ENCODE measurements around the gene NPHP1.
"Not testable (repeated sequence)": the region's sequence is repeated elsewhere in the genome, so short reads cannot be mapped to it uniquely, and the experiment has no call there.

NPHP1 gene

GRCh38 chr2:110220190-110220564 is 15.4 kb upstream of the NPHP1 start:
- Histone ChIP-seq H2BK120ac (ENCODE audit: insufficient read depth, low read length, poor library complexity) (no peak overlapping the region), H3K14ac (ENCODE audit: low read length) (no peak overlapping the region), H2AFZ (ENCODE audit: insufficient read depth, low read length, poor library complexity) (no peak overlapping the region), H4K91ac (ENCODE audit: low read depth, low read length) (no peak overlapping the region), H2BK12ac (ENCODE audit: low read length) (no peak overlapping the region), H3K27me3 (ENCODE audit: insufficient read depth, low read length) (no peaks in the 10 kb centered on the region), H3K79me1 (ENCODE audit: low read length) (no peaks in the 10 kb centered on the region), H3K4me1 (ENCODE audit: control insufficient read depth in 1 of 2, insufficient read depth in 2 of 2, low read length in 2 of 2) (no peaks in the 10 kb centered on the region), H3K4me3 (ENCODE audit: low read depth, low read length) (no peak overlapping the region), H4K12ac (ENCODE audit: low read depth, low read length) (no peak overlapping the region), H3K9me3 (ENCODE audit: insufficient read depth, low read depth, low read length) (no peaks in the 10 kb centered on the region), H3K18ac (ENCODE audit: low read length) (no peak overlapping the region), H3K23ac (ENCODE audit: low read length) (no peak overlapping the region), H2AK5ac (ENCODE audit: low read length) (no peak overlapping the region), H3K4me2 (ENCODE audit: low read length) (no peak overlapping the region), H3K4ac (ENCODE audit: low read depth, low read length) (no peak overlapping the region), H2BK5ac (ENCODE audit: low read depth, low read length, poor library complexity) (no peak overlapping the region), H3K27ac (ENCODE audit: low read depth, low read length) (no peak overlapping the region), H3K36me3 (ENCODE audit: control insufficient read depth in 1 of 2, insufficient read depth in 2 of 2, low read length in 2 of 2) (no peaks in the 10 kb centered on the region), H4K8ac (ENCODE audit: low read depth, low read length) (no peak overlapping the region), H3K9ac (ENCODE audit: low read length) (no peak overlapping the region), H3K79me2 (ENCODE audit: control insufficient read depth, insufficient read depth, low read length, poor library complexity) (no peaks in the 10 kb centered on the region)
- DNase-seq, result no peak
- WGBS (ENCODE audit: extremely low coverage, insufficient coverage, insufficient read length), result no CpG with 5 or more reads among the region's 2 CpGs

DNA sequence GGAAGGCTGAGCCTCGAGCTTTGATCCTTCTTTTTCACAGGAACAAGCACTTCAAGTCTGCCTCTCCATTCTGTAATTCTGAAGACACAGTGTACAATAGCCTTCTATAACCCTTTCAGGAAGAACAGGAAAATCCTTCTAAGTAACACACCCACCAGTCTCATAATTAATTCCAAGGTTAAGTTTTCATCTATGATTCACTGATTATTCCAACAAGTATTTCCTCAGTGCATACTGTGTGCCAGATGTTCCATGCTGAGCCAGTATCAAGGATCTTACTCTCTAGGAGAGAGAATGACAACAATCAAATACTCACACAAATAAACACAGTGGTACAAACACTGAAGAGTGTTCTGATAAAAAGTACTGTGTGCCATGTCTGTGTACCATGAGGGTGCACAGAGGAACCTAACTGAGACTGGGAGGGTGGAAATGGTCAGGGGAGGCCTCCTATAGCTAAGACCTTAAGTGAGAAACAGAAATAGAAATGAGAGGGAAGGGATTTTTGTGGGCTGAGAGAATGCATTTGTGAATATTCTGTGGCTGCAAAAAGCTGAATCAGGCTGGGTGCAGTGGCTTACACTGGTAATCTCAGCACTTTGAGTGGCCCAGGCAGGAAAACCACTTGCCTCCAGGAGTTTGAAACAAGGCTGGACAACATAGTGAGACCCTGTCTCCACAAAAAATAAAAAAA is 14.8 kb upstream of the NPHP1 start:
- Histone ChIP-seq H3K9me3 (ENCODE audit: insufficient read depth, low read depth, low read length) (no peaks in the 10 kb centered on the region), H3K79me1 (ENCODE audit: low read length) (no peaks in the 10 kb centered on the region), H4K91ac (ENCODE audit: low read depth, low read length) (no peak overlapping the region), H3K18ac (ENCODE audit: low read length) (no peak overlapping the region), H3K4me2 (ENCODE audit: low read length) (no peak overlapping the region), H4K12ac (ENCODE audit: low read depth, low read length) (no peak overlapping the region), H3K4me3 (ENCODE audit: low read depth, low read length) (no peak overlapping the region), H3K27me3 (ENCODE audit: insufficient read depth, low read length) (no peaks in the 10 kb centered on the region), H2BK5ac (ENCODE audit: low read depth, low read length, poor library complexity) (no peak overlapping the region), H3K36me3 (ENCODE audit: control insufficient read depth in 1 of 2, insufficient read depth in 2 of 2, low read length in 2 of 2) (no peaks in the 10 kb centered on the region), H2AK5ac (ENCODE audit: low read length) (no peak overlapping the region), H3K14ac (ENCODE audit: low read length) (no peak overlapping the region), H2BK12ac (ENCODE audit: low read length) (no peak overlapping the region), H2BK120ac (ENCODE audit: insufficient read depth, low read length, poor library complexity) (no peak overlapping the region), H2AFZ (ENCODE audit: insufficient read depth, low read length, poor library complexity) (no peak overlapping the region), H3K27ac (ENCODE audit: low read depth, low read length) (no peak overlapping the region), H3K23ac (ENCODE audit: low read length) (no peak overlapping the region), H3K79me2 (ENCODE audit: control insufficient read depth, insufficient read depth, low read length, poor library complexity) (no peaks in the 10 kb centered on the region), H4K8ac (ENCODE audit: low read depth, low read length) (no peak overlapping the region), H3K4me1 (ENCODE audit: control insufficient read depth in 1 of 2, insufficient read depth in 2 of 2, low read length in 2 of 2) (no peaks in the 10 kb centered on the region), H3K9ac (ENCODE audit: low read length) (no peak overlapping the region), H3K4ac (ENCODE audit: low read depth, low read length) (no peak overlapping the region)
- DNase-seq, result no peak
- WGBS (ENCODE audit: extremely low coverage, insufficient coverage, insufficient read length), result no CpG with 5 or more reads among the region's 1 CpG

GRCh38 chr2:110218889-110219288 is 14.1 kb upstream of the NPHP1 start:
- not testable (repeated sequence) for H4K8ac ChIP-seq (ENCODE audit: low read depth, low read length); H3K9ac ChIP-seq (ENCODE audit: low read length); H3K4ac ChIP-seq (ENCODE audit: low read depth, low read length); H4K91ac ChIP-seq (ENCODE audit: low read depth, low read length); H3K14ac ChIP-seq (ENCODE audit: low read length); H3K9me3 ChIP-seq (ENCODE audit: insufficient read depth, low read depth, low read length); H3K27ac ChIP-seq (ENCODE audit: low read depth, low read length); H3K79me2 ChIP-seq (ENCODE audit: control insufficient read depth, insufficient read depth, low read length, poor library complexity); H3K23ac ChIP-seq (ENCODE audit: low read length); H3K4me1 ChIP-seq (ENCODE audit: control insufficient read depth in 1 of 2, insufficient read depth in 2 of 2, low read length in 2 of 2); H3K27me3 ChIP-seq (ENCODE audit: insufficient read depth, low read length); H3K18ac ChIP-seq (ENCODE audit: low read length); DNase-seq; H2AK5ac ChIP-seq (ENCODE audit: low read length); H2BK5ac ChIP-seq (ENCODE audit: low read depth, low read length, poor library complexity); H3K79me1 ChIP-seq (ENCODE audit: low read length); H3K4me2 ChIP-seq (ENCODE audit: low read length); H3K36me3 ChIP-seq (ENCODE audit: control insufficient read depth in 1 of 2, insufficient read depth in 2 of 2, low read length in 2 of 2); H3K4me3 ChIP-seq (ENCODE audit: low read depth, low read length); H2BK120ac ChIP-seq (ENCODE audit: insufficient read depth, low read length, poor library complexity); H2AFZ ChIP-seq (ENCODE audit: insufficient read depth, low read length, poor library complexity); H4K12ac ChIP-seq (ENCODE audit: low read depth, low read length); H2BK12ac ChIP-seq (ENCODE audit: low read length)
- no CpG with 5 or more reads among the region's 7 CpGs for WGBS (ENCODE audit: extremely low coverage, insufficient coverage, insufficient read length)

GRCh38 chr2:110216803-110217202 is 12.0 kb upstream of the NPHP1 start:
- Histone ChIP-seq H2AK5ac (ENCODE audit: low read length) (no peak overlapping the region), H3K36me3 (ENCODE audit: control insufficient read depth in 1 of 2, insufficient read depth in 2 of 2, low read length in 2 of 2) (no peaks in the 10 kb centered on the region), H3K27me3 (ENCODE audit: insufficient read depth, low read length) (no peaks in the 10 kb centered on the region), H3K4me2 (ENCODE audit: low read length) (no peak overlapping the region), H3K4me3 (ENCODE audit: low read depth, low read length) (no peak overlapping the region), H3K14ac (ENCODE audit: low read length) (no peak overlapping the region), H4K8ac (ENCODE audit: low read depth, low read length) (no peak overlapping the region), H2BK120ac (ENCODE audit: insufficient read depth, low read length, poor library complexity) (no peak overlapping the region), H3K27ac (ENCODE audit: low read depth, low read length) (no peak overlapping the region), H2BK12ac (ENCODE audit: low read length) (no peak overlapping the region), H2AFZ (ENCODE audit: insufficient read depth, low read length, poor library complexity) (no peak overlapping the region), H4K91ac (ENCODE audit: low read depth, low read length) (no peak overlapping the region), H4K12ac (ENCODE audit: low read depth, low read length) (no peak overlapping the region), H3K79me1 (ENCODE audit: low read length) (peaks cover 4% of the 10 kb centered on the region), H2BK5ac (ENCODE audit: low read depth, low read length, poor library complexity) (no peak overlapping the region), H3K4ac (ENCODE audit: low read depth, low read length) (no peak overlapping the region), H3K9ac (ENCODE audit: low read length) (no peak overlapping the region), H3K23ac (ENCODE audit: low read length) (no peak overlapping the region), H3K4me1 (ENCODE audit: control insufficient read depth in 1 of 2, insufficient read depth in 2 of 2, low read length in 2 of 2) (no peaks in the 10 kb centered on the region), H3K79me2 (ENCODE audit: control insufficient read depth, insufficient read depth, low read length, poor library complexity) (peaks cover 3% of the 10 kb centered on the region), H3K9me3 (ENCODE audit: insufficient read depth, low read depth, low read length) (no peaks in the 10 kb centered on the region), H3K18ac (ENCODE audit: low read length) (no peak overlapping the region)
- DNase-seq, result no peak
